A673 (cell line): Measurements from ENCODE around the gene PPP1R37.

Experiments used
- EZH2 ChIP-seq: fragments of 200-600 bp; sonication (generic); IDR thresholded peaks from 2 replicates; pipeline ENCODE4 v1.6.1; 2017; ENCODE audit warnings: borderline replicate concordance, low read depth, mild to moderate bottlenecking, mixed read lengths, antibody characterized with exemption, low read length; ENCODE audit not compliant: poor library complexity, severe bottlenecking
- TF ChIP-seq, protein P1 (sequence below): fragments of 300-800, 200-600 bp; sonication (generic); conservative IDR thresholded peaks from 2 replicates; pipeline ENCODE4 v1.5.1; 2017; ENCODE audit warnings: low read depth, mild to moderate bottlenecking, antibody characterized with exemption, low read length, moderate library complexity, mixed read lengths

DNA sequence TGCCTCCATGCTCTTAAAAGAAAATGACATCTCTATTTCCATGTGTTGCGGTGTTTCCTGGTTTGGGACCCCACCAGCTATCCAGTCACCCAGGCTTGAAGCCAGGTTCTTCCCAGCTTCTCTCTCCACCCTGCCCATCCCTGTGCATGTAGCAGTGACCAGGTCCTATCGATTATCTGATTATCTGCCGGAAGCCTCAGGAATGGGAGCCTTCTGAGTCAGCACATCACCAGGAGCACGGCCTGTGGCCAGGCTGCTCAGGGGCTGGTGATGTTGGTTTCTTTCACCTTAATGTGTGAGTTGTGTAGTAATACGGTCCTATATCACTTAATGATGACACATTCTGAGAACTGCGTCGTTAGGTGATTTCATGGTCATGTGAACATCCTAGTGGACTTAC is 33.7 kb downstream of the PPP1R37 start:
- TF ChIP-seq, protein P1, sequence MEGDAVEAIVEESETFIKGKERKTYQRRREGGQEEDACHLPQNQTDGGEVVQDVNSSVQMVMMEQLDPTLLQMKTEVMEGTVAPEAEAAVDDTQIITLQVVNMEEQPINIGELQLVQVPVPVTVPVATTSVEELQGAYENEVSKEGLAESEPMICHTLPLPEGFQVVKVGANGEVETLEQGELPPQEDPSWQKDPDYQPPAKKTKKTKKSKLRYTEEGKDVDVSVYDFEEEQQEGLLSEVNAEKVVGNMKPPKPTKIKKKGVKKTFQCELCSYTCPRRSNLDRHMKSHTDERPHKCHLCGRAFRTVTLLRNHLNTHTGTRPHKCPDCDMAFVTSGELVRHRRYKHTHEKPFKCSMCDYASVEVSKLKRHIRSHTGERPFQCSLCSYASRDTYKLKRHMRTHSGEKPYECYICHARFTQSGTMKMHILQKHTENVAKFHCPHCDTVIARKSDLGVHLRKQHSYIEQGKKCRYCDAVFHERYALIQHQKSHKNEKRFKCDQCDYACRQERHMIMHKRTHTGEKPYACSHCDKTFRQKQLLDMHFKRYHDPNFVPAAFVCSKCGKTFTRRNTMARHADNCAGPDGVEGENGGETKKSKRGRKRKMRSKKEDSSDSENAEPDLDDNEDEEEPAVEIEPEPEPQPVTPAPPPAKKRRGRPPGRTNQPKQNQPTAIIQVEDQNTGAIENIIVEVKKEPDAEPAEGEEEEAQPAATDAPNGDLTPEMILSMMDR: no peak
- no peak for TF ChIP-seq EZH2
